Smooth muscle cell (in vitro differentiated cells): Measurements from ENCODE around the gene NEUROG2. TPM values are rescaled to one million over a fixed set of nuclear protein-coding genes. Genes with fewer than 3 reads are reported as not detected.
"Not testable (repeated sequence)": the region's sequence is repeated elsewhere in the genome, so short reads cannot be mapped to it uniquely, and the experiment has no call there.

Experiments used
- DNase-seq: peaks from one replicate; lab custom pipeline; 2025; ENCODE audit not compliant: unreplicated experiment; lab: John Stamatoyannopoulos, UW
- H2AFZ ChIP-seq: fragments of 200-600 bp; sonication (generic); 2 replicates; pipeline ENCODE4 v1.6.0; 2016; ENCODE audit warnings: antibody characterized with exemption, low read depth, mild to moderate bottlenecking
- H3F3A ChIP-seq: fragments of 200-600 bp; sonication (generic); 2 replicates; pipeline ENCODE4 v1.6.0; 2017; ENCODE audit warnings: antibody characterized with exemption, low read depth
- H3K27ac ChIP-seq: fragments of 200-600 bp; sonication (generic); 2 replicates; pipeline ENCODE4 v1.5.1; 2016; ENCODE audit warnings: low read depth, mild to moderate bottlenecking
- H3K27me3 ChIP-seq: fragments of 200-600 bp; sonication (generic); 2 replicates; pipeline ENCODE4 v1.6.1; 2016; ENCODE audit warnings: low read depth, mild to moderate bottlenecking
- H3K36me3 ChIP-seq: fragments of 200-600 bp; sonication (generic); 2 replicates; pipeline ENCODE4 v1.5.1; 2016; ENCODE audit warnings: low read depth
- H3K4me1 ChIP-seq: fragments of 200-600 bp; sonication (generic); 2 replicates; pipeline ENCODE4 v1.5.1; 2016; ENCODE audit warnings: low read depth
- H3K4me2 ChIP-seq: fragments of 200-600 bp; sonication (generic); 2 replicates; pipeline ENCODE4 v1.6.0; 2016; ENCODE audit warnings: mild to moderate bottlenecking
- H3K4me3 ChIP-seq: fragments of 200-600 bp; sonication (generic); 2 replicates; pipeline ENCODE4 v1.5.1; 2016; ENCODE audit warnings: mild to moderate bottlenecking
- H3K79me2 ChIP-seq: fragments of 200-600 bp; sonication (generic); 2 replicates; pipeline ENCODE4 v1.6.0; 2016; ENCODE audit warnings: low read depth, mild to moderate bottlenecking
- H3K9ac ChIP-seq: fragments of 200-600 bp; sonication (generic); 2 replicates; pipeline ENCODE4 v1.6.0; 2016; ENCODE audit warnings: low read depth
- H3K9me3 ChIP-seq: fragments of 200-600 bp; sonication (generic); replicated peaks from 2 replicates; pipeline ENCODE4 v1.5.1; 2016; ENCODE audit warnings: low read depth
- H4K20me1 ChIP-seq: fragments of 200-600 bp; sonication (generic); 2 replicates; pipeline ENCODE4 v1.6.0; 2016; ENCODE audit warnings: low read depth
- WGBS: methylation state at CpG from one replicate; pipeline ENCODE4 v1.1.7; 2016; ENCODE audit warnings: low lambda C conversion rate; 5-methylcytosine and 5-hydroxymethylcytosine counted together
- polyA plus RNA-seq: library from polyadenylated mRNA; unstranded; fragments of >200 nt; fragmentation: Nextera tagmentation; extraction: Ambion mirVana; gene quantifications from 2 replicates; pipeline ENCODE4 v1.2.1, GENCODE V29; 2016
- total RNA-seq: library from RNA; depleted of rRNA; stranded (reverse); fragments of >200 nt; gene quantifications from 2 replicates; pipeline ENCODE4 v1.2.3, GENCODE V29; 2014
- TF ChIP-seq, protein P1 (sequence below): fragments of 200-600 bp; sonication (generic); IDR thresholded peaks from 2 replicates; pipeline ENCODE4 v1.5.1; 2017; ENCODE audit warnings: borderline replicate concordance, mild to moderate bottlenecking, antibody characterized with exemption; ENCODE audit not compliant: insufficient read depth, poor library complexity, severe bottlenecking

The NEUROG2 gene
- total and polyA plus RNA-seq, 2 experiments from 2014 or later = not detected

GRCh38 chr4:112557676-112558411 is 41.9 kb upstream of the NEUROG2 start:
- Histone ChIP-seq H3K4me1 (no peaks in the 10 kb centered on the region), H3F3A (no peaks in the 10 kb centered on the region), H3K79me2 (no peaks in the 10 kb centered on the region), H2AFZ (no peak overlapping the region), H3K4me2 (no peak overlapping the region), H3K36me3 (no peaks in the 10 kb centered on the region), H3K9ac (no peak overlapping the region), H4K20me1 (no peaks in the 10 kb centered on the region), H3K9me3 (no peaks in the 10 kb centered on the region), H3K27ac (no peak overlapping the region), H3K27me3 (no peaks in the 10 kb centered on the region), H3K4me3 (no peak overlapping the region)
- TF ChIP-seq, protein P1, sequence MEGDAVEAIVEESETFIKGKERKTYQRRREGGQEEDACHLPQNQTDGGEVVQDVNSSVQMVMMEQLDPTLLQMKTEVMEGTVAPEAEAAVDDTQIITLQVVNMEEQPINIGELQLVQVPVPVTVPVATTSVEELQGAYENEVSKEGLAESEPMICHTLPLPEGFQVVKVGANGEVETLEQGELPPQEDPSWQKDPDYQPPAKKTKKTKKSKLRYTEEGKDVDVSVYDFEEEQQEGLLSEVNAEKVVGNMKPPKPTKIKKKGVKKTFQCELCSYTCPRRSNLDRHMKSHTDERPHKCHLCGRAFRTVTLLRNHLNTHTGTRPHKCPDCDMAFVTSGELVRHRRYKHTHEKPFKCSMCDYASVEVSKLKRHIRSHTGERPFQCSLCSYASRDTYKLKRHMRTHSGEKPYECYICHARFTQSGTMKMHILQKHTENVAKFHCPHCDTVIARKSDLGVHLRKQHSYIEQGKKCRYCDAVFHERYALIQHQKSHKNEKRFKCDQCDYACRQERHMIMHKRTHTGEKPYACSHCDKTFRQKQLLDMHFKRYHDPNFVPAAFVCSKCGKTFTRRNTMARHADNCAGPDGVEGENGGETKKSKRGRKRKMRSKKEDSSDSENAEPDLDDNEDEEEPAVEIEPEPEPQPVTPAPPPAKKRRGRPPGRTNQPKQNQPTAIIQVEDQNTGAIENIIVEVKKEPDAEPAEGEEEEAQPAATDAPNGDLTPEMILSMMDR = no peak
- DNase-seq = no peak
- whole genome bisulfite sequencing = 98% methylated on average over 2 of the region's 2 CpGs

GRCh38 chr4:112554271-112554670 is 38.3 kb upstream of the NEUROG2 start:
- WGBS = 100% methylated on average over 3 of the region's 3 CpGs
- H3K36me3 ChIP-seq = not testable (repeated sequence)

DNA sequence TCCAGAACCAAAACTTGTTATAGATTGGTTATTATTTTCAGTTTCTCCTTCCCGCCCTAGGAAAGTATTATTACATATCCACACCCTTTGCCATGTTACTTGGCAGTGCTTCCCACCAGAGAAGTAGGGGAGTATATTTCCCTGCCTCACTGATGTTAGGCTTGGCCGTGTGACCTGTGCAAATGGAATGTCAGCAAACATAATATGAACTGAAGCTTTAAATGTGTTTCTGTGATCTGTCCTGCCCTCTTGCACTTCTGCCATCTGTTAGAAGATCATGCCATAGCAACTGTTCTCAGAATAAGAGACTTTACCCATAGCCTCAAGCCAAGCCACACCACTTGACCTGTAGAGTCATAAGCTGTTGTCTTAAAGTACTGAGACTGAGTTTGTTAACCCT is 36.7 kb upstream of the NEUROG2 start:
- Histone ChIP-seq H3K4me2 (no peak overlapping the region), H3K9me3 (no peaks in the 10 kb centered on the region), H3K27me3 (no peaks in the 10 kb centered on the region), H3K27ac (no peak overlapping the region), H3K36me3 (no peaks in the 10 kb centered on the region), H3K9ac (no peak overlapping the region), H3K4me1 (no peaks in the 10 kb centered on the region), H3K79me2 (no peaks in the 10 kb centered on the region), H3K4me3 (no peak overlapping the region), H2AFZ (no peak overlapping the region), H3F3A (peaks cover 5% of the 10 kb centered on the region), H4K20me1 (no peaks in the 10 kb centered on the region)
- TF ChIP-seq, protein P1 = no peak
- WGBS = 71% methylated on average over 2 of the region's 2 CpGs
- DNase-seq = no peak

More at GRCh38 chr4:112554271-112554670, 38.3 kb upstream of the NEUROG2 start:
- H3K4me1 ChIP-seq, H2AFZ ChIP-seq, H3F3A ChIP-seq, H4K20me1 ChIP-seq, H3K4me2 ChIP-seq, H3K79me2 ChIP-seq, H3K9ac ChIP-seq, H3K27me3 ChIP-seq, H3K27ac ChIP-seq, H3K9me3 ChIP-seq, H3K4me3 ChIP-seq, DNase-seq: not testable (repeated sequence)

GRCh38 chr4:112550728-112551127 is 34.7 kb upstream of the NEUROG2 start:
- TF ChIP-seq, protein P1 = no peak
- no peaks in the 10 kb centered on the region for H3K27me3 ChIP-seq
- DNase-seq = no peak
- peaks cover 4% of the 10 kb centered on the region for H3K4me1 ChIP-seq
- H3K27ac ChIP-seq = peak overlapping the region; percentile 44
- H2AFZ ChIP-seq = no peak overlapping the region
- WGBS = 51% methylated on average over 2 of the region's 2 CpGs
- H3K9ac ChIP-seq = no peak overlapping the region
- H3K9me3 ChIP-seq = no peaks in the 10 kb centered on the region
- peak overlapping the region; percentile 43 for H3K4me2 ChIP-seq
- H3K79me2 ChIP-seq = no peaks in the 10 kb centered on the region
- H3K36me3 ChIP-seq = no peaks in the 10 kb centered on the region
- peaks cover 5% of the 10 kb centered on the region for H3F3A ChIP-seq
- H4K20me1 ChIP-seq = no peaks in the 10 kb centered on the region
- no peak overlapping the region for H3K4me3 ChIP-seq
